ENCODE measurements around the gene DIP2C. TPM values are rescaled to one million over a fixed set of nuclear protein-coding genes. Genes with fewer than 3 reads are reported as not detected.

The DIP2C gene
- total and polyA plus RNA-seq, 8 donors: 2.4 to 40.1 (median 21.0) TPM

DNA sequence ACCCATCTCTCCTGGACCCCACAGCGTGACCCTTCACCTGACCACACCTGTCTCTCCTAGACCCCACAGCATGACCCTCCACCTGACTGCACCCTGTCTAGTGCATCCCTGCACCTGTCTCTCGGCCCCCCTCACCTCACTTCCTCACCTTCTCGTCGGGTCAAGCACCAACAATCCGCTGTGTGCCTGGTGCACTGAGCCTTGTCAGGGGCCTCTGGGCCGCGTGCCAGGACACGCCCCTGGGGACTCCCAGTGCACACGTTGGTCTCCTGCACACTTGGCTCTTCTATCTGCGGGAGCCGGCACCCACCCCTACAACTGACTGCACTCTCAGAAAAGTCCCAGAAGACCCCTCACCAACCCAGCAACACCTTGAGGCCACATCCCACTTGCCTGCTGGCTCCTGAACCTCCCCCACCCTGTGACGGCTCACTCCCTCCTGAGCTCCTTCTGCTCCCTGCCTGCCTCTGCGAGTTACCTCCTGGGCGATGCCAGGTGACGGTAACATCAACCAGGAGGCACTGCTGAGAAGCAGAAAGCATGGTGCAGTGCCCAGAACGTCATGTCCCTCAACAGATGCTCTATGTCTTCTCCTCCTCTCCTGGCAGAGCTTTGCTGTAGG, 147.6 kb downstream of the DIP2C start:
- peak; percentile 27 to 70 for DNase-seq
- WGBS, 5 donors: 35 to 56% (median 42%) methylated on average over 16 of the region's 16 CpGs
- intact Hi-C loops (cut with DNase I; ENCODE audit: low total_unique reads): no loop called here
- Histone ChIP-seq H3K4me3 (no peak overlapping the region), H3K4me1 (peaks cover 8 to 33% (median 21%) of the 10 kb centered on the region in 4 donors), H3K27me3 (no peaks in the 10 kb centered on the region), H3K27ac (no peak overlapping the region), H3K36me3 (no peaks in the 10 kb centered on the region), H3K9me3 (no peaks in the 10 kb centered on the region)
- no peak for TF ChIP-seq POLR2AphosphoS5 (IDR thresholded peaks at IDR 0.05)
- TF ChIP-seq POLR2A (IDR thresholded peaks at IDR 0.05): no peak
- TF ChIP-seq, protein P1, sequence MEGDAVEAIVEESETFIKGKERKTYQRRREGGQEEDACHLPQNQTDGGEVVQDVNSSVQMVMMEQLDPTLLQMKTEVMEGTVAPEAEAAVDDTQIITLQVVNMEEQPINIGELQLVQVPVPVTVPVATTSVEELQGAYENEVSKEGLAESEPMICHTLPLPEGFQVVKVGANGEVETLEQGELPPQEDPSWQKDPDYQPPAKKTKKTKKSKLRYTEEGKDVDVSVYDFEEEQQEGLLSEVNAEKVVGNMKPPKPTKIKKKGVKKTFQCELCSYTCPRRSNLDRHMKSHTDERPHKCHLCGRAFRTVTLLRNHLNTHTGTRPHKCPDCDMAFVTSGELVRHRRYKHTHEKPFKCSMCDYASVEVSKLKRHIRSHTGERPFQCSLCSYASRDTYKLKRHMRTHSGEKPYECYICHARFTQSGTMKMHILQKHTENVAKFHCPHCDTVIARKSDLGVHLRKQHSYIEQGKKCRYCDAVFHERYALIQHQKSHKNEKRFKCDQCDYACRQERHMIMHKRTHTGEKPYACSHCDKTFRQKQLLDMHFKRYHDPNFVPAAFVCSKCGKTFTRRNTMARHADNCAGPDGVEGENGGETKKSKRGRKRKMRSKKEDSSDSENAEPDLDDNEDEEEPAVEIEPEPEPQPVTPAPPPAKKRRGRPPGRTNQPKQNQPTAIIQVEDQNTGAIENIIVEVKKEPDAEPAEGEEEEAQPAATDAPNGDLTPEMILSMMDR (IDR thresholded peaks at IDR 0.05): no peak

DNA sequence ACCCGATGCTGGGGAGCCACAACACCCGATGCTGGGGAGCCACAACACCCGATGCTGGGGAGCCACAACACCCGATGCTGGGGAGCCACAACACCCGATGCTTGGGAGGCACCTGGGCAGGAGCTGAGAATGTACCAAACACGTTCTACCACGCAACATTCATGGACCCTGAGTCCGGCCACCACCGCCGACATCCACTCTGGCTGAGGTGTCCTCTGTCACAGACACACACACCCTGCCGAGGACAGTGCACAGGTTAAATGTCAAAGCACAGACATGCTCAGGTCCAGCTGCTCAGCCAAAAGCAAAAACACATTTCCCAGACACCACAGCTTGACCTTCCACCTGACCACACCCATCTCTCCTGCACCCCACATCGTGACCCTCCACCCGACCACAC, 148.4 kb downstream of the DIP2C start:
- H3K27ac ChIP-seq: no peak overlapping the region
- intact Hi-C loops (cut with DNase I; ENCODE audit: low total_unique reads): no loop called here
- DNase-seq: peak in 1 of 2 donors; percentile 20
- 83 to 89% (median 87%) methylated on average over 5 to 13 of the region's 13 CpGs for WGBS, 5 donors
- H3K4me1 ChIP-seq: peaks cover 6 to 27% (median 15%) of the 10 kb centered on the region in 4 donors
- no peak for TF ChIP-seq POLR2AphosphoS5 (IDR thresholded peaks at IDR 0.05)
- TF ChIP-seq EP300 (IDR thresholded peaks at IDR 0.05): no peak
- TF ChIP-seq, protein P1 (IDR thresholded peaks at IDR 0.05): no peak
- TF ChIP-seq POLR2A (IDR thresholded peaks at IDR 0.05): no peak
- no peaks in the 10 kb centered on the region for H3K27me3 ChIP-seq
- no peaks in the 10 kb centered on the region for H3K9me3 ChIP-seq
- no peaks in the 10 kb centered on the region for H3K36me3 ChIP-seq
- no peak overlapping the region for H3K4me3 ChIP-seq

DNA sequence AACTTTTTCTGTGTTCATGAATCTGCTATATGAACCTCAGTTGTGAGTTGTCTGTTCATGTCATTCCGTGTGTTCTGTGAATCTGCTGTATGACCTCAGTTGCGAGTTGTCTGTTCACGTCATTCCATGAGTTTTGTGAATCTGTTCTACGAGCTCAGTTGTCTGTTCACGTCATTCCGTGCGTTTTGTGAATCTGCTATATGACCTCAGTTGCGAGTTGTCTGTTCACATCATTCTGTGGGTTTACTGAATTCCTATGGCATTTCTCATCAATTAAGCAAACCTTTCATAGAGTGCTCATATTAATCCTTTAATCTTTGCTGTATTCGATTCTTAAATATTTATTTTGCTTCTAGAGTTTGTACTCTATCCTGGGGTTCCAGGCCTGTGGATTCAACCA, 150.6 kb downstream of the DIP2C start:
- WGBS, 5 donors: 74 to 81% (median 78%) methylated on average over 9 of the region's 9 CpGs
- H3K27me3 ChIP-seq: no peaks in the 10 kb centered on the region
- H3K4me1 ChIP-seq: peaks cover 6 to 27% (median 15%) of the 10 kb centered on the region in 4 donors
- no peak for DNase-seq
- H3K4me3 ChIP-seq: no peak overlapping the region
- H3K9me3 ChIP-seq: no peaks in the 10 kb centered on the region
- intact Hi-C loops (cut with DNase I; ENCODE audit: low total_unique reads): no loop called here
- no peak overlapping the region for H3K27ac ChIP-seq
- H3K36me3 ChIP-seq: no peaks in the 10 kb centered on the region
- no peak for TF ChIP-seq EP300 (IDR thresholded peaks at IDR 0.05)
- TF ChIP-seq POLR2AphosphoS5 (IDR thresholded peaks at IDR 0.05): no peak
- no peak for TF ChIP-seq POLR2A (IDR thresholded peaks at IDR 0.05)
- TF ChIP-seq, protein P1 (IDR thresholded peaks at IDR 0.05): no peak

DNA sequence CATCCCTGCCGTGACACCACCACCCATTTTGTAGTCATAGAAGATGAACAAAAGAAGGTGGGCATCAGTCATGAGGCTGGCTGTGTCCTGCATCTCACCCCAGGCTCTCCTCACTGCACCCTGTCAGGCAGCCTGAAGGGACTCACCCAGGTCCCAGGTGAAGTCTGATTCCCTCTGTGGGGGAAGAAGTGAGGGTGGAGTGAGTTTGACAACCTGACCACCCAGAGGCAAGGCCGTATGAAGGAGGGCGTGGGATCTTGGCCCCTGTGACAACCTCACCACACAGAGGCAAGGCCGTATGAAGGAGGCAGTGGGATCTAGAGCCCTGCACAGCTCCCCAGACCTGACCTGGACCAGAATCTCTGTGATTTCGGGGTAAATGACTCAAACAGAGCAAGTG, 152.5 kb downstream of the DIP2C start:
- TF ChIP-seq POLR2A (IDR thresholded peaks at IDR 0.05): no peak
- no peak for TF ChIP-seq POLR2AphosphoS5 (IDR thresholded peaks at IDR 0.05)
- TF ChIP-seq, protein P1 (IDR thresholded peaks at IDR 0.05): no peak
- no peak for TF ChIP-seq EP300 (IDR thresholded peaks at IDR 0.05)
- no peak for DNase-seq
- no peaks in the 10 kb centered on the region for H3K9me3 ChIP-seq
- H3K27me3 ChIP-seq: no peaks in the 10 kb centered on the region
- intact Hi-C loops (cut with DNase I; ENCODE audit: low total_unique reads): no loop called here
- H3K27ac ChIP-seq: no peak overlapping the region
- WGBS, 5 donors: 76 to 90% (median 87%) methylated on average over 5 of the region's 5 CpGs
- H3K4me3 ChIP-seq: no peak overlapping the region
- H3K36me3 ChIP-seq: no peaks in the 10 kb centered on the region
- H3K4me1 ChIP-seq: peaks cover 4 to 16% (median 10%) of the 10 kb centered on the region in 4 donors

All from stomach (tissue), 9 donors.